CD4-positive, alpha-beta T cell (primary cell): ENCODE results near the gene ABLIM2. TPM values are rescaled to one million over a fixed set of nuclear protein-coding genes. Genes with fewer than 3 reads are reported as not detected.

Experiments
- ATAC-seq: fragments of 200-7000 bp; cut with Tn5 transposase; one replicate; pipeline ENCODE4 v1.10.0; 2022; ENCODE audit warnings: mild to moderate bottlenecking; ENCODE audit not compliant: poor library complexity
- CTCF ChIA-PET: fragments of 350-600 bp; sonication (Branson Sonifier 250); formaldehyde crosslinking; loops from one replicate; lab custom pipeline; 2021; ENCODE audit warnings: antibody characterized with exemption, inconsistent platforms; lab: Charles Lee
- POLR2A ChIA-PET: fragments of 350-600 bp; sonication (Branson Sonifier 250); formaldehyde crosslinking; loops from one replicate; lab custom pipeline; 2021; ENCODE audit warnings: antibody characterized with exemption, inconsistent platforms; lab: Charles Lee
- DNase-seq, 14 experiments: peaks; one replicate each; pipeline ENCODE4 v3.0.0-alpha.2; 2013 to 2020; ENCODE audit warnings: mixed read lengths in 2 of 14
- H3K27ac ChIP-seq, 2 donors: one replicate each; pipeline versions ENCODE4 v1.5.1 to v1.7.0; 2013; ENCODE audit warnings: low read length in 2 of 2, low read depth in 1 of 2, mild to moderate bottlenecking in 1 of 2
- H3K27me3 ChIP-seq, 2 experiments: 1 replicate in 1 of 2; 2 replicates in 1 of 2; pipeline versions ENCODE4 v1.6.1 to v1.7.0; 2013; ENCODE audit warnings: low read length in 2 of 2, control low read depth in 1 of 2, mild to moderate bottlenecking in 1 of 2, moderate library complexity in 1 of 2; ENCODE audit not compliant: insufficient read depth in 2 of 2, control insufficient read depth in 1 of 2
- H3K36me3 ChIP-seq: one replicate; pipeline ENCODE4 v1.6.1; 2013; ENCODE audit warnings: low read length, control low read depth; ENCODE audit not compliant: insufficient read depth
- H3K4me1 ChIP-seq: one replicate; pipeline ENCODE4 v1.6.1; 2013; ENCODE audit warnings: low read length, control low read depth; ENCODE audit not compliant: insufficient read depth
- H3K4me3 ChIP-seq: one replicate; pipeline ENCODE4 v1.5.1; 2013; ENCODE audit warnings: mild to moderate bottlenecking, low read length, moderate library complexity
- H3K9me3 ChIP-seq, 2 experiments: 1 replicate in 1 of 2; 2 replicates in 1 of 2; pipeline versions ENCODE4 v1.6.1 to v1.7.0; 2013; ENCODE audit warnings: low read length in 2 of 2, mild to moderate bottlenecking in 2 of 2, control low read depth in 1 of 2, moderate library complexity in 1 of 2; ENCODE audit not compliant: control insufficient read depth in 1 of 2, insufficient read depth in 1 of 2
- H3K27ac Mint-ChIP-seq: one replicate; pipeline ENCODE4 v1.8.0; 2020; ENCODE audit warnings: mixed read lengths
- H3K27me3 Mint-ChIP-seq: one replicate; pipeline ENCODE4 v1.8.0; 2021; ENCODE audit warnings: mixed read lengths
- H3K36me3 Mint-ChIP-seq: one replicate; pipeline ENCODE4 v1.8.0; 2021; ENCODE audit warnings: low read depth, mixed read lengths
- H3K4me1 Mint-ChIP-seq: one replicate; pipeline ENCODE4 v1.8.0; 2021; ENCODE audit warnings: low read depth, mixed read lengths
- H3K4me3 Mint-ChIP-seq: one replicate; pipeline ENCODE4 v1.8.0; 2020; ENCODE audit warnings: mild to moderate bottlenecking, mixed read lengths
- H3K9me3 Mint-ChIP-seq: one replicate; pipeline ENCODE4 v1.8.0; 2020; ENCODE audit warnings: mixed read lengths
- CTCF ChIP-seq: fragments of 200-600 bp; IDR thresholded peaks from one replicate; pipeline ENCODE4 v1.8.0; 2022; ENCODE audit warnings: antibody characterized with exemption, mild to moderate bottlenecking
- intact Hi-C, 2 experiments: fragments of 100-400 bp; cut with DNase I in 1 of 2; cut with micrococcal nuclease in 1 of 2; formaldehyde crosslinking; loops; one replicate each; pipeline versions ENCODE4 v1.15.1 to v1.9.0; 2023 to 2025; cut with DNase I, micrococcal nuclease
- total RNA-seq, 174 experiments: library from RNA in 2 of 174; stranded (reverse) in 2 of 174; gene quantifications; one replicate each; pipeline ENCODE4 v1.2.3 and lab custom pipeline; 2021 to 2026

ABLIM2 gene
- total RNA-seq, 2 experiments from 2014 or later = 2.5 to 2.7 TPM

DNA sequence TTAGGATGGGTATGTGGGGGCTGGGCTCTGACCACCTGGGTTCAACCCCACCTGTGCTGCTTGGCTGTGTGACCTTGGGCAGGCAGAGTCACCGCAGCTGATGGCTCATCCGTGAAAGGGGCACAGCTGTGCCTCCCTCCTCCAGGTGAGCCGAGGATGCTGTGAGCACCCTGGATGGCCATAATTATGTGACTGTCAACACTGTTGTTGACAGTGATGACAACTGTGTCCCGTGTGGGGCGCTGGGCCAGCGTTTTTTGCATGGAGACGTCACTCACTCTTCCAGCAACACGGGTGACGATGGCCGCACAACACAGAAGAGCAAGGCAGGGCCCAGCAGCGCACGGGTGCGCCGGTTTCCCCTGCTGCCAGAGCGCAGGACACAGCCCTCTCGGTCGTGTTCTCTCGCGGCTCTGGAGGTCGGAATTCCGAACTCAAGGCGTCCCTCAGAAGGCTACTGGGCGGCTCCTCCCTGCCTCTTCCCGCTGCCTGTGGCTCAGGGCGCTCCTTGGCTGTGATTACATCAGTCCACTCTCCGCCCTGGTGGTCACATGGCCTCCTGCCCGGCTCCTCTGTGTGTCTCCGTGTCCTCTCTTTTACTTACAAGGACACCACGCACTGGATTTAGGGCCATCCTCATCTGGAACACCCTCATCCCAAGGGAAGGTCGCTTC lies 41.8 kb upstream of the ABLIM2 start:
- Mint-ChIP-seq H3K9me3 (no peaks in the 10 kb centered on the region), H3K4me1 (peaks cover 37% of the 10 kb centered on the region), H3K4me3 (peak overlapping the region; percentile 99), H3K36me3 (peaks cover 17% of the 10 kb centered on the region), H3K27ac (peak overlapping the region; percentile 99), H3K27me3 (no peaks in the 10 kb centered on the region)
- ChIA-PET CTCF (no interaction called here), POLR2A (interaction anchor here (1.4 to 2.6 kb wide), 3 partner anchors 21 to 42 kb away, joined by 4 to 20 read pairs (median 16); partner anchors contain the start of gene ABLIM2)
- no peaks in the 10 kb centered on the region for H3K27me3 ChIP-seq
- peak overlapping the region in 1 of 2 donors; percentile 79 for H3K27ac ChIP-seq
- peak overlapping the region; percentile 70 for H3K4me3 ChIP-seq
- TF ChIP-seq CTCF = no peak
- intact Hi-C loops = loop anchor here in 1 of 2 experiments (1.0 to 2.0 kb wide), 3 partner anchors 21 to 42 kb away; partner anchors contain the start of gene ABLIM2
- no peaks in the 10 kb centered on the region for H3K9me3 ChIP-seq
- H3K4me1 ChIP-seq = peaks cover 55% of the 10 kb centered on the region
- H3K36me3 ChIP-seq = peaks cover 2% of the 10 kb centered on the region
- DNase-seq (peak in 12 of 14 experiments; percentile 21 to 79 (median 48)), ATAC-seq (peak; percentile 72)

DNA sequence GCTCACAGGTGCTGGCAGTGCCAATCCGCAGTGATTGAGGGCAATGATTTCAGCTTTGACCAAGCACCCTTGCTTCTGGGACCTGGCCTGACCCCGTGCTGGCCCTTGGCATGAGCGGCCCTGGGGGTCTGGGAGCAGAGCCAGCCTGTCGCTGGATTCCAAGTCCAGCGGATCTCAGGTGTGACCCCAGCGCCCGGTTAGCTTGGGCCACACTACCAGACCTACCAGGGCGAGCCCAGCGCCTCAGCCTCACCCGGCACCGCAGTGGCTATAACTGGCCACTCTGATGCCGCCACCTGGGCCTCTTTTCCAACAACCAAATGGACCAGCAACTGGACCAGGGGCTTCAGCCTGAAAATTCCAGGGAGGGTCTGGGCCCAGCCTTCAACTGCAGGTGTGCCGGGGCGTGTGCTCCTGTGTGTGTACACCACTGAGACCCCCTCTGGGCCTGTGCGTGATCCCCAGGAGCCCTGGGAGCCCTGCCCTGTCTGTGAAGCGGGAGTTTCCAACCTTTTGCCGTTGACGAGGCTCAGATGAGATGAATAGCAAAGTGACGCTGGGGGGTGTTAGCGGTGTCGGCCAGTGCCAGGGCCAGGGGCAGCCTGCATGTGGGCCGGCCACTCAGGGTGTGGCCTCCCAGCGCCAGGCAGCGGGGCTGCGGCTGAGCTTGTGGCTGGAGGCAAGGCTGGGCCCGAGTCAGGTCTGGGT lies 41.1 kb upstream of the ABLIM2 start:
- peak; percentile 46 for ATAC-seq
- peaks cover 37% of the 10 kb centered on the region for H3K4me1 Mint-ChIP-seq

More for the DNA sequence above, 41.1 kb upstream of the ABLIM2 start:
- Mint-ChIP-seq H3K4me3 (peak overlapping the region; percentile 99), H3K27ac (peak overlapping the region; percentile 99), H3K36me3 (peaks cover 17% of the 10 kb centered on the region), H3K27me3 (no peaks in the 10 kb centered on the region), H3K9me3 (no peaks in the 10 kb centered on the region)
- peaks cover 53% of the 10 kb centered on the region for H3K4me1 ChIP-seq
- H3K9me3 ChIP-seq = no peaks in the 10 kb centered on the region
- POLR2A ChIA-PET = interaction anchor here (0.6 to 2.6 kb wide), 11 partner anchors 18 to 1560 kb away, joined by 3 to 20 read pairs (median 4); partner anchors contain the start of genes ABLIM2 and MRFAP1
- CTCF ChIA-PET = interaction anchor here (1.4 to 1.8 kb wide), 2 partner anchors 23 to 42 kb away, joined by 6 to 10 read pairs; no protein-coding TSS in a partner anchor
- no peaks in the 10 kb centered on the region for H3K27me3 ChIP-seq
- intact Hi-C loops = loop anchor here in 1 of 2 experiments (1.0 to 2.0 kb wide), 3 partner anchors 22 to 41 kb away; partner anchors contain the start of gene ABLIM2
- H3K4me3 ChIP-seq = peak overlapping the region; percentile 70
- TF ChIP-seq CTCF = no peak
- DNase-seq = peak in 8 of 14 experiments; percentile 7 to 72 (median 34)
- H3K27ac ChIP-seq = peak overlapping the region; percentile 68 to 79
- no peaks in the 10 kb centered on the region for H3K36me3 ChIP-seq
